ENCODE measurements around the gene RNF41.
A peak's percentile ranks its signal among the peaks of the same experiment; 100 is the strongest.

Gene RNF41

DNA sequence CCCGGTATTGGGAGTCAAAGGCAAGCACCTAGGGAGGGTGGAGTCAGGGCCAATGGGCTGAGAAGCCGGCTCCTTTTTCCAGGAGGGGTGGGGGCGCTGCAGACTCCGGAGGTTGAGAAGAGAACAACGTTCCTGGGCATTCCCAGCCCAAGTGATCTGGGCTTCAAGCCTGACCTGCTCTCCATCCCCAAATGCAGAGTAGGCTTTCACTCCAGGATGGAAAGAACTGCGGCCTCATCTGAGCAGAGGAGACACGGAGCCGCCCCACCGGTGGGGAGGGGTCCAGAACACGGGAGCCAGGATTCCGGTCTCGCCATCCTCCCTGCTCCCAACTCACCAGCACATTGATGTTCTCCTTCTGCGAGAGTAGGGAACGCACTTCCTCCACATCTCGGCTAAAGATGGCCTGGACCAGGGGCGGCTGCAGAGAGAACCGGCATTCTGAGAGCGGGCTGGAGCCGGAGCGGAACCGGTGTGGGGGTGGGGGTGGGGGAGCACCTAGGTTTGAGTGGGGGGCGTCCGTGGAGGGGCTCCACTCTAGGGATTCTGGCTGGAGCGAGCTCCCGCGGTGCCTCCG is 35.9 kb upstream of the RNF41 start:
- no peaks in the 10 kb centered on the region for H3K27me3 ChIP-seq (replicated peaks; ENCODE audit: control insufficient read depth, insufficient read depth, low read length)
- no peak for DNase-seq (ENCODE audit: extremely low read depth, insufficient read length)

DNA sequence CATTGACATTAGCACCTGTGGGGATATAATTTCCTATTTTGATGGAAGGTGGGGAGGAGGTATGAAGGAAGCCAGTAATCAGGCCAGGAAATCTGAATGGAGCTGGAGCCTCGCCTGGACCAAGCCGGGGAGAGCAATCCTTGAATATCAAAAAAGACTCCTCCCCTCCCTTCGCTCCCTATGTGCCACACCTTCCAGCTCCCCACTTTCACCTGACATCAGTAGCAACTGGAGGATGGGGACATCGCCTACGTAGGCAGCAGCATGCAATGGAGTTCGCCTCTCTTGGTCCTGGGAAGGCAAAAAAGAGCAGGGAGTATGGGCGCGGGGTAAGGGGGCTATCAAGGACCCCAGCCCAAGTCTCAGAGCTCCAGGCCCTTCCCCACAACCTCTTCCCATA is 35.3 kb upstream of the RNF41 start:
- peak overlapping the region; percentile 84 for H3K4me3 ChIP-seq (replicated peaks; ENCODE audit: low read depth, low read length)
- peaks cover 31% of the 10 kb centered on the region for H3K36me3 ChIP-seq (ENCODE audit: control insufficient read depth, insufficient read depth, low read length)
- no peak for TF ChIP-seq CTCF (IDR thresholded peaks at IDR 0.05; ENCODE audit: insufficient read depth, low read length, poor library complexity, severe bottlenecking)
- H3K27me3 ChIP-seq (replicated peaks; ENCODE audit: control insufficient read depth, insufficient read depth, low read length): no peaks in the 10 kb centered on the region
- DNase-seq (ENCODE audit: extremely low read depth, insufficient read length): no peak

More for the DNA sequence above, 35.9 kb upstream of the RNF41 start:
- peak; percentile 5 for TF ChIP-seq CTCF (IDR thresholded peaks at IDR 0.05; ENCODE audit: insufficient read depth, low read length, poor library complexity, severe bottlenecking)
- Histone ChIP-seq H3K4me3 (replicated peaks; ENCODE audit: low read depth, low read length) (peak overlapping the region; percentile 84), H3K36me3 (ENCODE audit: control insufficient read depth, insufficient read depth, low read length) (peaks cover 30% of the 10 kb centered on the region)

GRCh38 chr12:56256326-56256960 is 34.7 kb upstream of the RNF41 start:
- DNase-seq (ENCODE audit: extremely low read depth, insufficient read length): no peak
- H3K27me3 ChIP-seq (replicated peaks; ENCODE audit: control insufficient read depth, insufficient read depth, low read length): no peaks in the 10 kb centered on the region
- no peak for TF ChIP-seq CTCF (IDR thresholded peaks at IDR 0.05; ENCODE audit: insufficient read depth, low read length, poor library complexity, severe bottlenecking)
- no peak overlapping the region for H3K4me3 ChIP-seq (replicated peaks; ENCODE audit: low read depth, low read length)
- peaks cover 34% of the 10 kb centered on the region for H3K36me3 ChIP-seq (ENCODE audit: control insufficient read depth, insufficient read depth, low read length)

- peaks cover 34% of the 10 kb centered on the region for H3K36me3 ChIP-seq (ENCODE audit: control insufficient read depth, insufficient read depth, low read length)
- no peaks in the 10 kb centered on the region for H3K27me3 ChIP-seq (replicated peaks; ENCODE audit: control insufficient read depth, insufficient read depth, low read length)
- no peak for DNase-seq (ENCODE audit: extremely low read depth, insufficient read length)
- H3K4me3 ChIP-seq (replicated peaks; ENCODE audit: low read depth, low read length): no peak overlapping the region
- TF ChIP-seq CTCF (IDR thresholded peaks at IDR 0.05; ENCODE audit: insufficient read depth, low read length, poor library complexity, severe bottlenecking): no peak
Observed at GRCh38 chr12:56255671-56256070, 33.9 kb upstream of the RNF41 start.

GRCh38 chr12:56253091-56253490 is 31.4 kb upstream of the RNF41 start:
- no peaks in the 10 kb centered on the region for H3K27me3 ChIP-seq (replicated peaks; ENCODE audit: control insufficient read depth, insufficient read depth, low read length)
- peaks cover 43% of the 10 kb centered on the region for H3K36me3 ChIP-seq (ENCODE audit: control insufficient read depth, insufficient read depth, low read length)
- TF ChIP-seq CTCF (IDR thresholded peaks at IDR 0.05; ENCODE audit: insufficient read depth, low read length, poor library complexity, severe bottlenecking): no peak
- no peak for DNase-seq (ENCODE audit: extremely low read depth, insufficient read length)
- H3K4me3 ChIP-seq (replicated peaks; ENCODE audit: low read depth, low read length): no peak overlapping the region
